Measurements from ENCODE around the gene KIF16B.

DNA sequence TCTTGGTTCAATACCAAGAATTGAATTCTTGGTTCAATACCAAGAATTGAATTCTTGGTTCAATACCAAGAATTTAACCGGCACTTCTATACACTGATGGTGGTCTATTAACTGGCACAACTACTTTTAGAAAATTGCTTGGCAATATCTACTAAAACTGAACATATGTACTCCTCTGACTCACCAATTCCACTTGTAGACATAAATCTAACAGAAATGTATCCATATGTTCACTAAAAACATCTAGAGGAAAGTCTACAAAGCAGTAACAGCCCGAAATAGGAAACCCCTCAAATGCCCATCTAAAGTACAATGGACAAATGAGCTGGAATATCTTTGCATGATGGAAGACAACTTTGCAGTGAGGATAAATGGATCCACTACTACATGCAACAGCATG, 71.9 kb downstream of the KIF16B start:
- no peak for TF ChIP-seq POLR2A (IDR thresholded peaks at IDR 0.05)
- TF ChIP-seq, protein P1, sequence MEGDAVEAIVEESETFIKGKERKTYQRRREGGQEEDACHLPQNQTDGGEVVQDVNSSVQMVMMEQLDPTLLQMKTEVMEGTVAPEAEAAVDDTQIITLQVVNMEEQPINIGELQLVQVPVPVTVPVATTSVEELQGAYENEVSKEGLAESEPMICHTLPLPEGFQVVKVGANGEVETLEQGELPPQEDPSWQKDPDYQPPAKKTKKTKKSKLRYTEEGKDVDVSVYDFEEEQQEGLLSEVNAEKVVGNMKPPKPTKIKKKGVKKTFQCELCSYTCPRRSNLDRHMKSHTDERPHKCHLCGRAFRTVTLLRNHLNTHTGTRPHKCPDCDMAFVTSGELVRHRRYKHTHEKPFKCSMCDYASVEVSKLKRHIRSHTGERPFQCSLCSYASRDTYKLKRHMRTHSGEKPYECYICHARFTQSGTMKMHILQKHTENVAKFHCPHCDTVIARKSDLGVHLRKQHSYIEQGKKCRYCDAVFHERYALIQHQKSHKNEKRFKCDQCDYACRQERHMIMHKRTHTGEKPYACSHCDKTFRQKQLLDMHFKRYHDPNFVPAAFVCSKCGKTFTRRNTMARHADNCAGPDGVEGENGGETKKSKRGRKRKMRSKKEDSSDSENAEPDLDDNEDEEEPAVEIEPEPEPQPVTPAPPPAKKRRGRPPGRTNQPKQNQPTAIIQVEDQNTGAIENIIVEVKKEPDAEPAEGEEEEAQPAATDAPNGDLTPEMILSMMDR (IDR thresholded peaks at IDR 0.05): no peak
